T-cell (primary cell): ENCODE data around the gene SLC38A2. TPM values are rescaled to one million over a fixed set of nuclear protein-coding genes. Genes with fewer than 3 reads are reported as not detected.
A peak's percentile ranks its signal among the peaks of the same experiment; 100 is the strongest.

Experiments
- ATAC-seq, 4 experiments: fragments of 200-7000 bp in 3 of 4; fragments of 150-1000 bp in 1 of 4; cut with Tn5 transposase; replicated peaks in 1 of 4; 1 replicate in 3 of 4; 2 replicates in 1 of 4; pipeline ENCODE4 v1.10.0; 2021; ENCODE audit warnings: moderate library complexity in 3 of 4, mild to moderate bottlenecking in 2 of 4, moderate number of reproducible peaks in 1 of 4
- CTCF ChIA-PET, 2 donors: fragments of 300-600 bp; sonication (Branson Sonifier 250); formaldehyde crosslinking; loops; one replicate each; lab custom pipeline; 2022; ENCODE audit warnings: antibody characterized with exemption in 2 of 2; lab: Charles Lee
- POLR2A ChIA-PET, 2 donors: fragments of 300-600 bp; sonication (Branson Sonifier 250); formaldehyde crosslinking; loops; one replicate each; lab custom pipeline; 2022; ENCODE audit warnings: antibody characterized with exemption in 2 of 2; lab: Charles Lee
- DNase-seq, 35 experiments: peaks; one replicate each; pipeline versions ENCODE4 v3.0.0 to v3.0.0-alpha.2; 2013 to 2023
- H3K27ac ChIP-seq: one replicate; pipeline ENCODE4 v1.5.1; 2013; ENCODE audit warnings: low read length
- H3K27me3 ChIP-seq, 2 experiments: replicated peaks in 1 of 2; 1 replicate in 1 of 2; 2 replicates in 1 of 2; pipeline versions ENCODE4 v1.6.1 to v1.7.0; 2013; ENCODE audit warnings: low read length in 1 of 2, mixed read lengths in 1 of 2; ENCODE audit not compliant: control insufficient read depth in 2 of 2, insufficient read depth in 2 of 2; ENCODE audit errors: extremely low read depth in 1 of 2
- H3K36me3 ChIP-seq, 2 donors: 1 replicate in 1 of 2; 2 replicates in 1 of 2; pipeline versions ENCODE4 v1.6.1 to v1.7.0; 2013; ENCODE audit warnings: low read length in 1 of 2; ENCODE audit not compliant: control insufficient read depth in 2 of 2, insufficient read depth in 1 of 2; ENCODE audit errors: extremely low read depth in 1 of 2
- H3K4me1 ChIP-seq, 2 experiments: 1 replicate in 1 of 2; 2 replicates in 1 of 2; pipeline versions ENCODE4 v1.6.1 to v1.7.0; 2013; ENCODE audit warnings: low read length in 2 of 2, mixed read lengths in 1 of 2; ENCODE audit not compliant: insufficient read depth in 2 of 2, control insufficient read depth in 1 of 2; ENCODE audit errors: extremely low read depth in 1 of 2
- H3K4me3 ChIP-seq, 2 donors: 1 replicate in 1 of 2; 2 replicates in 1 of 2; pipeline versions ENCODE4 v1.5.1 to v1.7.0; 2013; ENCODE audit warnings: mild to moderate bottlenecking in 2 of 2, low read length in 1 of 2, moderate library complexity in 1 of 2; ENCODE audit not compliant: control insufficient read depth in 1 of 2; ENCODE audit errors: extremely low read depth in 1 of 2
- H3K9me3 ChIP-seq: 2 replicates; pipeline ENCODE4 v1.7.0; 2013
- H3K27ac Mint-ChIP-seq, 2 donors: one replicate each; pipeline ENCODE4 v1.8.0; 2020 to 2021; ENCODE audit warnings: mild to moderate bottlenecking in 2 of 2, mixed read lengths in 2 of 2
- H3K27me3 Mint-ChIP-seq, 2 donors: one replicate each; pipeline ENCODE4 v1.8.0; 2021 to 2022; ENCODE audit warnings: mixed read lengths in 2 of 2
- H3K36me3 Mint-ChIP-seq: one replicate; pipeline ENCODE4 v1.8.0; 2021; ENCODE audit warnings: mixed read lengths
- H3K4me1 Mint-ChIP-seq, 3 donors: one replicate each; pipeline ENCODE4 v1.8.0; 2020 to 2022; ENCODE audit warnings: mixed read lengths in 3 of 3, mild to moderate bottlenecking in 1 of 3
- H3K4me3 Mint-ChIP-seq, 3 donors: one replicate each; pipeline ENCODE4 v1.8.0; 2020 to 2022; ENCODE audit warnings: mild to moderate bottlenecking in 3 of 3, mixed read lengths in 3 of 3, moderate library complexity in 3 of 3
- H3K9me3 Mint-ChIP-seq, 3 donors: one replicate each; pipeline ENCODE4 v1.8.0; 2020 to 2022; ENCODE audit warnings: mixed read lengths in 3 of 3
- WGBS: methylation state at CpG from one replicate; pipeline ENCODE4 v1.1.5; 2013; ENCODE audit warnings: missing lambda C conversion rate; ENCODE audit not compliant: insufficient coverage; 5-methylcytosine and 5-hydroxymethylcytosine counted together
- total RNA-seq, 35 experiments: library from RNA in 6 of 35; stranded (reverse) in 6 of 35; fragments of 120-200 nt in 1 of 35; gene quantifications; one replicate each; pipeline versions ENCODE4 v1.2.1 to v1.2.4 and lab custom pipeline; 2013 to 2026

The SLC38A2 gene
- total RNA-seq, 5 donors from 2014 or later (not counting 1 experiment from before 2014, with no cell fraction given): 165 to 265 (median 217) TPM

DNA sequence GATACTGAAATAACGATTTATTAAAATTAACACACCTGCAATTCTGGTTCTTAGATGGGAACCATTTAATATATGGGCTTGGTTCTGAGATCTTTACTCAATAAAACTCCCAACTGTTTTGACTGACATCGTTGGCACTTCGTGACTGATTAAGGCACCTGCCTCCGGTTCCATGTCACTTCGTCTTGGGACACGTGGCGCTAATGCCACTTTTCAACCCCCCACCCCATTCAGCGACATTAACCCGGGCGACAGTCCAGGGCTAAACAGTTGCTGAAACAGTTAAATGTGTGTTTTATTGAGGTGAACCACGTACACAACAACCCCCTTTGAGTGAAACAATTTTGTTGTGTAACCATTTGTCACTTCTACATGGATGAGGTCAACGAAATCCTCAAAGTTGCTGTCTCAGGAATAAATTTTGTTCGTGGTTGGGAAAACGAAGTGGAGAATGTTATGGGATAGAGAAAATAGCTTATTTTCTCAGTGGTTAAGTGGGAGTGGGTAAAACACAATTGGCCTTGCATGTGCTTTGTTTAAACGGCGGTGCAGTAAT, 9.9 kb upstream of the SLC38A2 start:
- H3K27ac Mint-ChIP-seq: peak overlapping the region; percentile 90 to 94
- peak overlapping the region; percentile 85 to 90 (median 86) for H3K4me3 Mint-ChIP-seq
- Histone ChIP-seq H3K4me3 (peak overlapping the region; percentile 71 to 78), H3K27ac (peak overlapping the region; percentile 91), H3K27me3 (no peaks in the 10 kb centered on the region), H3K36me3 (no peaks in the 10 kb centered on the region), H3K9me3 (no peaks in the 10 kb centered on the region), H3K4me1 (peaks cover 21 to 35% of the 10 kb centered on the region in 2 experiments)
- WGBS: 55% methylated on average over 9 of the region's 16 CpGs
- no peaks in the 10 kb centered on the region for H3K27me3 Mint-ChIP-seq
- CTCF ChIA-PET: no interaction called here
- no peaks in the 10 kb centered on the region for H3K9me3 Mint-ChIP-seq
- DNase-seq: no peak
- no peak for ATAC-seq
- POLR2A ChIA-PET: no interaction called here
- no peaks in the 10 kb centered on the region for H3K36me3 Mint-ChIP-seq
- peaks cover 28 to 29% (median 28%) of the 10 kb centered on the region in 3 donors for H3K4me1 Mint-ChIP-seq

DNA sequence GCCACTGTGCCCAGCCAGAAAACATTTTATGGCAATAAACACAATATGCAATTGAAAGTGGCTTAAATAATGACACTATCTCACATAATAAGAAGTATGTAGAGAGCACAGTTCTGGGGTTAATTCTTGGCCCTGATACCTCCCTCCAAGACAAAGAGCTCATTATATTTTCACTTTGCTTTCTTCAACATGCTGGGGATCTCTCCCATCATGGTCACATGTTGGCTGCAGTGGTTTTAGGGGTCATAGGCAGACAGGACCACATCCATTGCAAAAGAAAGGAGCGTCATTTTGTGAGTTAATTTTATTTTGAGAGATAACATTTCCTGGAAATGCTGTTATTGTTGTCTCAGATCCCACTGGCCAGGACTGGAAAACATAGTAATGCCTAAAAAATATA, 8.3 kb upstream of the SLC38A2 start:
- Histone ChIP-seq H3K4me3 (no peak overlapping the region), H3K27ac (no peak overlapping the region), H3K4me1 (peaks cover 15 to 19% of the 10 kb centered on the region in 2 experiments), H3K36me3 (no peaks in the 10 kb centered on the region), H3K27me3 (no peaks in the 10 kb centered on the region), H3K9me3 (no peaks in the 10 kb centered on the region)
- POLR2A ChIA-PET: interaction anchor here (0.6 to 0.7 kb wide), 2 partner anchors 173 to 1762 kb away, joined by 3 to 4 read pairs; no protein-coding TSS in a partner anchor
- CTCF ChIA-PET: no interaction called here
- Mint-ChIP-seq H3K4me1 (peaks cover 21 to 29% (median 22%) of the 10 kb centered on the region in 3 donors), H3K36me3 (no peaks in the 10 kb centered on the region), H3K27me3 (no peaks in the 10 kb centered on the region), H3K4me3 (no peak overlapping the region), H3K27ac (no peak overlapping the region), H3K9me3 (no peaks in the 10 kb centered on the region)
- no peak for ATAC-seq
- WGBS: no CpG with 5 or more reads among the region's 1 CpG
- no peak for DNase-seq

DNA sequence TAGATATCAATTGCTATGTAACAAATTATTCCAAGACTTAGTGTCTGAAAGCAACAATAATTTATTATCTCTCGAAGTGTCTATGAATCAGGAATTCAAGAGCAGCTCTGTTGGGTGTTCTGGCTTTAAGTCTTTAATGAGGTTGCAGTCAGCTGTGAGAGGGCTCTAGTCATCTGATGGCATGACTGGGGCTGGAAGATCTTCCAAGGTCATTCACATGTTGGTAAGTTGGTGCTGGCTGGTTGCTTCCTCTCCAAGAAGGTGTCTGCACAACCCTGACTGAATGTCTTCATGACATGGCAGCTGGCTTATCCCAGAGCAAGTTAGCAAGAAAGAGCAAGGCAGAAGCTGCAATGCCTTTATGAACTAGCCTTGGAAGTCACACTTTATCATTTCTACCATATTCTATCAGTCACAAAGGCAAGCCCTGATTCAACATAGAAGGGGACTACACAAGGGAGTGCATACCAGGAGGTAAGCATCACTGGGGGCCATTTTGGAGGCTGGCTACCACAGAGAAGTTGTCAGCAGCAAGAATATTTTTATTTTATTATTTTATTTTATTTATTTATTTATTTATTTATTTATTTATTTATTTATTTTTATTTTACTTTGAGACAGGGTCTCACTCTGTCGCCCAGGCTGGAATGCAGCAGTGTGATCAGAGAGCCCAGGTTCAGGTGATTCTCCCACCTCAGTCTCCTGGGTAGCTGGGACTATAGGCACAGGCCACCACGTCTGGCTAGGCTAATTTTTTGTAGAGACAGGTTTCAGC, 7.6 kb upstream of the SLC38A2 start:
- DNase-seq (no peak), ATAC-seq (no peak)
- H3K27ac Mint-ChIP-seq: no peak overlapping the region
- ChIA-PET POLR2A (interaction anchor here in 1 of 2 donors (0.6 to 1.4 kb wide), 2 partner anchors 111 to 172 kb away, joined by 3 to 4 read pairs; no protein-coding TSS in a partner anchor), CTCF (no interaction called here)
- H3K4me1 Mint-ChIP-seq: peaks cover 16 to 23% (median 16%) of the 10 kb centered on the region in 3 donors
- H3K36me3 Mint-ChIP-seq: no peaks in the 10 kb centered on the region
- H3K9me3 ChIP-seq: no peaks in the 10 kb centered on the region
- H3K36me3 ChIP-seq: no peaks in the 10 kb centered on the region
- H3K27me3 ChIP-seq: no peaks in the 10 kb centered on the region
- WGBS: 100% methylated on average over 2 of the region's 3 CpGs
- H3K4me3 ChIP-seq: no peak overlapping the region
- no peaks in the 10 kb centered on the region for H3K9me3 Mint-ChIP-seq
- no peak overlapping the region for H3K27ac ChIP-seq
- H3K27me3 Mint-ChIP-seq: no peaks in the 10 kb centered on the region
- no peak overlapping the region for H3K4me3 Mint-ChIP-seq
- H3K4me1 ChIP-seq: peaks cover 14 to 15% of the 10 kb centered on the region in 2 experiments

DNA sequence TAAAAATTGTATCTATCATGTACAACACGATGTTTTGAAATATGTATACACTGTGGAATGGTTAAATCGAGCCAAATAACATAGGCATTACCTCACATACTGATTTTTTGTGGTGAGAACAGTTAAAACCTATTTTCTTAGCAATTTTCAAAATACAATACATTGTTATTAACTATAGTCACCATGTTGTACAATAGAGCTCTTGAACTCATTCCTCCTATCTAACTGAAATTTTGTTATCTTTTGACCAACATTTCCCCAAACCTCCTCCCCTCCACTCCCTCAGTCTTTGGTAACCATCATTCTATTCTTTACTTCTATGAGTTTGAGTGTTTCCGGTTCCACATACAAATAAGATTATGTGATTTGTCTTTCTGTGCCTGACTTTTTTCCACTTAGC, 6.8 kb upstream of the SLC38A2 start:
- no peak overlapping the region for H3K4me3 ChIP-seq
- peaks cover 6 to 17% of the 10 kb centered on the region in 2 experiments for H3K4me1 ChIP-seq
- Mint-ChIP-seq H3K27ac (no peak overlapping the region), H3K36me3 (no peaks in the 10 kb centered on the region), H3K4me3 (no peak overlapping the region), H3K9me3 (no peaks in the 10 kb centered on the region), H3K27me3 (no peaks in the 10 kb centered on the region), H3K4me1 (peaks cover 16 to 24% (median 17%) of the 10 kb centered on the region in 3 donors)
- DNase-seq (no peak), ATAC-seq (no peak)
- H3K9me3 ChIP-seq: no peaks in the 10 kb centered on the region
- POLR2A ChIA-PET: interaction anchor here in 1 of 2 donors (1.4 kb wide), 1 partner anchor 110 kb away, joined by 4 read pairs; no protein-coding TSS in a partner anchor
- no peaks in the 10 kb centered on the region for H3K36me3 ChIP-seq
- WGBS: 100% methylated on average over 1 of the region's 3 CpGs
- CTCF ChIA-PET: no interaction called here
- no peaks in the 10 kb centered on the region for H3K27me3 ChIP-seq
- no peak overlapping the region for H3K27ac ChIP-seq

DNA sequence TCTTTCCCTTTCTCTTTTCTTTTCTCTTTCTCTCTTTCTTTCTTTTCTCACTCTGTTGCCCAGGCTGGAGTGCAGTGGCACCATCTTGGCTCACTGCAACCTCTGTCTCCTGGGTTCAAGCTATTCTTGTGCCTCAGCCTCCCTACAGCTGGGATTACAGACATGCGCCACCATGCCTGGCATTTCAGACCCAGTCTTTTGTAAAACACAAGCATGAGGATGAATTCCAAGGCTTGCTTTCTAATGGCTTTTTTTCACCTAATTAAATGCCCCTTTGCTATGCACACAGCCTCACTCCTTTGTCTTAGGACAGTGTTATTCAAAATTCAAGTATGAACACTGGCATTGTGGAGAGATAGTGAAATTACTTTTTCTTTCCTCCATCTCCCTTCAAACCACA, 6.0 kb upstream of the SLC38A2 start:
- no peak overlapping the region for H3K27ac Mint-ChIP-seq
- H3K4me3 Mint-ChIP-seq: no peak overlapping the region
- no peaks in the 10 kb centered on the region for H3K27me3 ChIP-seq
- no peaks in the 10 kb centered on the region for H3K9me3 ChIP-seq
- ChIA-PET POLR2A (no interaction called here), CTCF (interaction anchor here in 1 of 2 donors (0.6 kb wide), 1 partner anchor 77 kb away, joined by 3 read pairs; no protein-coding TSS in a partner anchor)
- H3K27ac ChIP-seq: no peak overlapping the region
- 100% methylated on average over 1 of the region's 1 CpG for whole genome bisulfite sequencing
- no peak overlapping the region for H3K4me3 ChIP-seq
- H3K36me3 ChIP-seq: no peaks in the 10 kb centered on the region
- no peaks in the 10 kb centered on the region for H3K27me3 Mint-ChIP-seq
- peaks cover 19 to 27% (median 21%) of the 10 kb centered on the region in 3 donors for H3K4me1 Mint-ChIP-seq
- H3K4me1 ChIP-seq: peaks cover 11 to 19% of the 10 kb centered on the region in 2 experiments
- H3K36me3 Mint-ChIP-seq: no peaks in the 10 kb centered on the region
- no peaks in the 10 kb centered on the region for H3K9me3 Mint-ChIP-seq
- no peak for DNase-seq
- no peak for ATAC-seq

DNA sequence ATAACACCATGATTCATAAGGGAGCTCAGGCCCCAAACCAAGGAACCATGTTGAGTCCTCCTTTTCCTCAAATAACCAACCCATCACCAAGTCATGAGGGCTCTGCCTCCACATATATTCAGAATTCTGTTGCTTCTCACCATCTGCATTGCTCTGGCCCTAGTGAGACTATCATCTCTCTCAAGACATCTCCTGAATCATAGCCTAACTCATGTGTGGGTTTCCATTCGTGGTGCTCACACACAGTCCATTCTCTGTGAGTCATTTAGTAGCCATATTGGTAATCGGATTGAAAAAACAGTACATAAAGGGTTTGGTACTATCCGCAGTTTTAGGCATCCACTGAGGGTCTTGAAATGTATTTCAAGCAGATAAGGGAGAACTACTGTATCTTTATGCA, 5.1 kb upstream of the SLC38A2 start:
- H3K4me3 ChIP-seq: no peak overlapping the region
- H3K36me3 ChIP-seq: no peaks in the 10 kb centered on the region
- Mint-ChIP-seq H3K36me3 (no peaks in the 10 kb centered on the region), H3K9me3 (no peaks in the 10 kb centered on the region), H3K27me3 (no peaks in the 10 kb centered on the region), H3K27ac (peak overlapping the region in 1 of 2 donors; percentile 2), H3K4me3 (no peak overlapping the region), H3K4me1 (peaks cover 18 to 31% (median 21%) of the 10 kb centered on the region in 3 donors)
- POLR2A ChIA-PET: no interaction called here
- CTCF ChIA-PET: interaction anchor here in 1 of 2 donors (0.7 kb wide), 1 partner anchor 1105 kb away, joined by 3 read pairs; no protein-coding TSS in a partner anchor
- no peaks in the 10 kb centered on the region for H3K27me3 ChIP-seq
- ATAC-seq (no peak), DNase-seq (no peak)
- H3K27ac ChIP-seq: no peak overlapping the region
- H3K4me1 ChIP-seq: peaks cover 8 to 19% of the 10 kb centered on the region in 2 experiments
- H3K9me3 ChIP-seq: no peaks in the 10 kb centered on the region
- WGBS: no CpG with 5 or more reads among the region's 3 CpGs
